A673 (cell line): Measurements from ENCODE around the gene FYCO1. TPM values are rescaled to one million over a fixed set of nuclear protein-coding genes. Genes with fewer than 3 reads are reported as not detected.

Experiments
- BruUV-seq: library from RNA; stranded (reverse); fragments of 400-500 nt; replicated peaks from 2 replicates; lab custom pipeline; 2021; lab: Mats Ljungman, UMichigan
- CTCF ChIA-PET: fragments of 300-600 bp; sonication (Branson Sonifier 250); formaldehyde crosslinking; loops from one replicate; lab custom pipeline; 2022; ENCODE audit warnings: antibody characterized with exemption; lab: Charles Lee
- POLR2A ChIA-PET: fragments of 300-600 bp; sonication (Branson Sonifier 250); formaldehyde crosslinking; loops from one replicate; lab custom pipeline; 2022; ENCODE audit warnings: antibody characterized with exemption; ENCODE audit not compliant: low non-redundant PET; lab: Charles Lee
- DNase-seq: peaks from one replicate; pipeline ENCODE4 v3.0.0-alpha.2; 2015; ENCODE audit warnings: low spot score
- H3K27ac ChIP-seq: fragments of 200-600 bp; sonication (generic); 2 replicates; pipeline ENCODE4 v1.5.1; 2016; ENCODE audit warnings: mixed run types, low read depth, mild to moderate bottlenecking, mixed read lengths, antibody characterized with exemption, low read length; ENCODE audit not compliant: poor library complexity, severe bottlenecking
- H3K27me3 ChIP-seq: fragments of 200-600 bp; sonication (generic); replicated peaks from 2 replicates; pipeline ENCODE4 v1.6.1; 2017; ENCODE audit warnings: mixed run types, low read depth, mild to moderate bottlenecking, mixed read lengths, antibody characterized with exemption, low read length; ENCODE audit not compliant: insufficient read depth, poor library complexity
- H3K36me3 ChIP-seq: fragments of 200-600 bp; sonication (generic); 2 replicates; pipeline ENCODE4 v1.6.1; 2016; ENCODE audit warnings: mixed run types, mild to moderate bottlenecking, mixed read lengths, antibody characterized with exemption, low read length; ENCODE audit not compliant: insufficient read depth, poor library complexity, severe bottlenecking
- H3K4me1 ChIP-seq: fragments of 200-600 bp; sonication (generic); 2 replicates; pipeline ENCODE4 v1.6.1; 2017; ENCODE audit warnings: mixed run types, mild to moderate bottlenecking, mixed read lengths, antibody characterized with exemption, low read length; ENCODE audit not compliant: insufficient read depth, poor library complexity, severe bottlenecking
- H3K4me3 ChIP-seq: fragments of 200-600 bp; sonication (generic); 2 replicates; pipeline ENCODE4 v1.5.1; 2016; ENCODE audit warnings: low read depth, mixed run types, mild to moderate bottlenecking, mixed read lengths, low read length; ENCODE audit not compliant: poor library complexity, severe bottlenecking
- H3K9me3 ChIP-seq: fragments of 200-600 bp; sonication (generic); 2 replicates; pipeline ENCODE4 v1.6.1; 2016; ENCODE audit warnings: mixed run types, low read depth, mild to moderate bottlenecking, mixed read lengths, antibody characterized with exemption, low read length; ENCODE audit not compliant: poor library complexity, severe bottlenecking
- CTCF ChIP-seq: fragments of 300-800, 200-600 bp; sonication (generic); conservative IDR thresholded peaks from 2 replicates; pipeline ENCODE4 v1.5.1; 2017; ENCODE audit warnings: low read depth, mild to moderate bottlenecking, antibody characterized with exemption, low read length, moderate library complexity, mixed read lengths
- EZH2 ChIP-seq: fragments of 200-600 bp; sonication (generic); IDR thresholded peaks from 2 replicates; pipeline ENCODE4 v1.6.1; 2017; ENCODE audit warnings: borderline replicate concordance, low read depth, mild to moderate bottlenecking, mixed read lengths, antibody characterized with exemption, low read length; ENCODE audit not compliant: poor library complexity, severe bottlenecking
- intact Hi-C: fragments of 100-400 bp; cut with micrococcal nuclease; formaldehyde crosslinking; loops from one replicate; pipeline ENCODE4 v1.10.0; 2022; ENCODE audit not compliant: unreplicated experiment
- total RNA-seq: library from RNA; stranded (reverse); gene quantifications from 2 replicates; pipeline ENCODE4 v1.2.3, GENCODE V29; 2021

The FYCO1 gene
- total RNA-seq, 1 experiment from 2014 or later, result 7.4 TPM

- ChIA-PET CTCF (no interaction called here), POLR2A (no interaction called here)
- H3K4me3 ChIP-seq, result no peak overlapping the region
- TF ChIP-seq EZH2 (no peak), CTCF (no peak)
- BruUV-seq, result no TSS peak
- no peak for DNase-seq
- no peak overlapping the region for H3K27ac ChIP-seq
- H3K4me1 ChIP-seq, result no peaks in the 10 kb centered on the region
- no peaks in the 10 kb centered on the region for H3K36me3 ChIP-seq
- no peaks in the 10 kb centered on the region for H3K27me3 ChIP-seq
- no peaks in the 10 kb centered on the region for H3K9me3 ChIP-seq
- intact Hi-C loops, result no loop called here
Observed at GRCh38 chr3:45892161-45892560, 103.5 kb downstream of the FYCO1 start.

DNA sequence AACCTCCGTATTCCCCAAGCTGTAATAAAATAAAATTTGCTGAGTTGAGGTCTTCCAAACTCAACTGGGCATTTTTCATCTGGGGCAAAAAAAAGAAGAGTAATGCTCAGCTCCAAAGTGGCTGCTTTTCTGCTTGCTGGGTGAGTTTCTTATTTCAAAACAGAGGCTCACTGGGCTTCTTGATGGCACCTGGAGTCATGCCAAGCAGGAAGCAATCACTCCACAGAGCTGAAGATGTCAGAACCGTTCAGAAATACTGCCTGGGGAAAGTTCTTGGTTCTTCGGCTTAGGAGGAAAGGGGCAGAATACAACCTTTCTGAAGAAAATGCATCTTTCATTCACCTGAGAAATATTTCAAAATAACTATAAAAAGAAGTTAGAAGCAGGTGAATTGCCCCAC lies 105.2 kb downstream of the FYCO1 start:
- Histone ChIP-seq H3K4me3 (no peak overlapping the region), H3K4me1 (no peaks in the 10 kb centered on the region), H3K9me3 (no peaks in the 10 kb centered on the region), H3K27me3 (no peaks in the 10 kb centered on the region), H3K27ac (no peak overlapping the region), H3K36me3 (no peaks in the 10 kb centered on the region)
- intact Hi-C loops, result no loop called here
- no TSS peak for BruUV-seq
- TF ChIP-seq EZH2 (no peak), CTCF (no peak)
- ChIA-PET POLR2A (interaction anchor here (0.7 kb wide), 1 partner anchor 49 kb away, joined by 7 read pairs; no protein-coding TSS in a partner anchor), CTCF (no interaction called here)
- peak; percentile 31 for DNase-seq

DNA sequence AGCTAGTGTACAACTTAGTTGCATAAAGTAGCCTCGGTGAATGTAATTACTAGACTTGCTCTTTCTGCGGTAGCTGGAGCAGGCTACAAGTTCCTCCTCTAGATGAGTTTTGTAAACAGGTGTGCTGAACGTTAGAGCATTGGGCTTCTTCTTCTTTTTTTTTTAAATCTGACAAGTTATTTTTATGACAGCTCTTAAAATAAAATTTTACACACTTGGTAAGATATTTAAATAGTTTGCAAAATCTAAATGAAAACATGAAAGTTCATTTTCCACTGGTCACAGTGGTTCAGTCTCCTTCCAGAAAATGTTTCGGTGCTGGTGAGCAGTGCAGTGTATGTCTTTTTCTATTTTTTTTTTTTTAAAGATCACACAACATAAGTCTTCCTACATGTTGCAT lies 106.3 kb downstream of the FYCO1 start:
- no peak for DNase-seq
- no TSS peak for BruUV-seq
- H3K9me3 ChIP-seq, result no peaks in the 10 kb centered on the region
- intact Hi-C loops, result no loop called here
- ChIA-PET POLR2A (no interaction called here), CTCF (no interaction called here)
- no peak overlapping the region for H3K27ac ChIP-seq
- H3K36me3 ChIP-seq, result no peaks in the 10 kb centered on the region
- no peak for TF ChIP-seq CTCF
- TF ChIP-seq EZH2, result no peak
- no peaks in the 10 kb centered on the region for H3K4me1 ChIP-seq
- H3K4me3 ChIP-seq, result no peak overlapping the region
- H3K27me3 ChIP-seq, result no peaks in the 10 kb centered on the region
